ENCODE data around the gene STK33. TPM values are rescaled to one million over a fixed set of nuclear protein-coding genes. Genes with fewer than 3 reads are reported as not detected.

Gene STK33
- total RNA-seq, 2 donors from 2014 or later, result 22.7 to 26.8 TPM

- Mint-ChIP-seq H3K27me3 (ENCODE audit: insufficient read depth) (no peaks in the 10 kb centered on the region), H3K36me3 (ENCODE audit: low read depth) (peaks cover 3% of the 10 kb centered on the region), H3K4me3 (no peak overlapping the region), H3K4me1 (no peaks in the 10 kb centered on the region), H3K27ac (no peak overlapping the region), H3K9me3 (no peaks in the 10 kb centered on the region)
- WGBS, 2 experiments (ENCODE audit: insufficient coverage in 1 of 2, insufficient read length in 1 of 2), result 92 to 95% methylated on average over 2 of the region's 4 CpGs
- Histone ChIP-seq H3K4me1 (ENCODE audit: control insufficient read depth, insufficient read depth, low read length) (no peaks in the 10 kb centered on the region), H3K27ac (ENCODE audit: low read depth, low read length) (no peak overlapping the region), H3K9me3 (ENCODE audit: control insufficient read depth, low read length) (no peaks in the 10 kb centered on the region), H3K27me3 (ENCODE audit: control insufficient read depth, insufficient read depth, low read length, poor library complexity, severe bottlenecking) (no peaks in the 10 kb centered on the region), H3K9ac (ENCODE audit: extremely low read depth, low read length, poor library complexity, severe bottlenecking) (no peak overlapping the region), H3K4me3 (ENCODE audit: low read length) (no peak overlapping the region), H3K36me3 (ENCODE audit: control insufficient read depth, insufficient read depth, low read length) (no peaks in the 10 kb centered on the region)
- no peak for DNase-seq
- TF ChIP-seq CTCF (conservative IDR thresholded peaks at IDR 0.05), result no peak
Observed at GRCh38 chr11:8459711-8460399, 134.2 kb downstream of the STK33 start.

- no peak overlapping the region for H3K27ac Mint-ChIP-seq
- 56 to 75% methylated on average over 2 to 4 of the region's 4 CpGs for WGBS, 2 experiments (ENCODE audit: insufficient coverage in 1 of 2, insufficient read length in 1 of 2)
- no peak for TF ChIP-seq CTCF (conservative IDR thresholded peaks at IDR 0.05)
- peak; percentile 63 for DNase-seq
- Histone ChIP-seq H3K27ac (ENCODE audit: low read depth, low read length) (peak overlapping the region; percentile 61), H3K9me3 (ENCODE audit: control insufficient read depth, low read length) (no peaks in the 10 kb centered on the region), H3K9ac (ENCODE audit: extremely low read depth, low read length, poor library complexity, severe bottlenecking) (no peak overlapping the region), H3K36me3 (ENCODE audit: control insufficient read depth, insufficient read depth, low read length) (no peaks in the 10 kb centered on the region), H3K4me3 (ENCODE audit: low read length) (no peak overlapping the region), H3K27me3 (ENCODE audit: control insufficient read depth, insufficient read depth, low read length, poor library complexity, severe bottlenecking) (no peaks in the 10 kb centered on the region), H3K4me1 (ENCODE audit: control insufficient read depth, insufficient read depth, low read length) (no peaks in the 10 kb centered on the region)
- H3K27me3 Mint-ChIP-seq (ENCODE audit: insufficient read depth), result no peaks in the 10 kb centered on the region
- peaks cover 2% of the 10 kb centered on the region for H3K36me3 Mint-ChIP-seq (ENCODE audit: low read depth)
- no peaks in the 10 kb centered on the region for H3K9me3 Mint-ChIP-seq
- no peak overlapping the region for H3K4me3 Mint-ChIP-seq
- peaks cover 13% of the 10 kb centered on the region for H3K4me1 Mint-ChIP-seq
Observed at GRCh38 chr11:8442301-8442700, 151.7 kb downstream of the STK33 start.

- H3K4me1 Mint-ChIP-seq, result peaks cover 13% of the 10 kb centered on the region
- no peak overlapping the region for H3K27ac Mint-ChIP-seq
- Histone ChIP-seq H3K36me3 (ENCODE audit: control insufficient read depth, insufficient read depth, low read length) (no peaks in the 10 kb centered on the region), H3K27ac (ENCODE audit: low read depth, low read length) (no peak overlapping the region), H3K4me1 (ENCODE audit: control insufficient read depth, insufficient read depth, low read length) (no peaks in the 10 kb centered on the region), H3K27me3 (ENCODE audit: control insufficient read depth, insufficient read depth, low read length, poor library complexity, severe bottlenecking) (no peaks in the 10 kb centered on the region), H3K9ac (ENCODE audit: extremely low read depth, low read length, poor library complexity, severe bottlenecking) (no peak overlapping the region), H3K4me3 (ENCODE audit: low read length) (no peak overlapping the region), H3K9me3 (ENCODE audit: control insufficient read depth, low read length) (no peaks in the 10 kb centered on the region)
- no peaks in the 10 kb centered on the region for H3K9me3 Mint-ChIP-seq
- no peaks in the 10 kb centered on the region for H3K36me3 Mint-ChIP-seq (ENCODE audit: low read depth)
- H3K27me3 Mint-ChIP-seq (ENCODE audit: insufficient read depth), result no peaks in the 10 kb centered on the region
- H3K4me3 Mint-ChIP-seq, result no peak overlapping the region
- 97% methylated on average over 3 of the region's 3 CpGs; no CpG with 5 or more reads in 1 of the 2 experiments for WGBS, 2 experiments (ENCODE audit: insufficient coverage in 1 of 2, insufficient read length in 1 of 2)
- no peak for DNase-seq
- no peak for TF ChIP-seq CTCF (conservative IDR thresholded peaks at IDR 0.05)
Observed at GRCh38 chr11:8440649-8441048, 153.4 kb downstream of the STK33 start.

Data from endodermal cell (in vitro differentiated cells).